Hepatocyte (in vitro differentiated cells): ENCODE measurements around the gene HTR4. TPM values are rescaled to one million over a fixed set of nuclear protein-coding genes. Genes with fewer than 3 reads are reported as not detected.

Experiments used
- DNase-seq: peaks from one replicate; pipeline ENCODE4 v3.0.0-alpha.2; 2016; ENCODE audit warnings: low spot score
- H2AFZ ChIP-seq: fragments of 200-600 bp; sonication (generic); 2 replicates; pipeline ENCODE4 v1.6.0; 2016; ENCODE audit warnings: antibody characterized with exemption, mild to moderate bottlenecking
- H3K27ac ChIP-seq: fragments of 200-600 bp; sonication (generic); 2 replicates; pipeline ENCODE4 v1.5.1; 2016; ENCODE audit warnings: mild to moderate bottlenecking
- H3K27me3 ChIP-seq: fragments of 200-600 bp; sonication (generic); 2 replicates; pipeline ENCODE4 v1.6.1; 2016
- H3K36me3 ChIP-seq: fragments of 200-600 bp; sonication (generic); replicated peaks from 2 replicates; pipeline ENCODE4 v1.5.1; 2016; ENCODE audit warnings: low read depth; ENCODE audit not compliant: insufficient read depth
- H3K4me1 ChIP-seq: fragments of 200-600 bp; sonication (generic); 2 replicates; pipeline ENCODE4 v1.5.1; 2016; ENCODE audit warnings: mild to moderate bottlenecking, moderate library complexity; ENCODE audit not compliant: insufficient read depth
- H3K4me2 ChIP-seq: fragments of 200-600 bp; sonication (generic); 2 replicates; pipeline ENCODE4 v1.6.0; 2016
- H3K4me3 ChIP-seq: fragments of 200-600 bp; sonication (generic); 2 replicates; pipeline ENCODE4 v1.5.1; 2016; ENCODE audit warnings: mild to moderate bottlenecking
- H3K79me2 ChIP-seq: fragments of 200-600 bp; sonication (generic); 2 replicates; pipeline ENCODE4 v1.6.0; 2017; ENCODE audit warnings: mild to moderate bottlenecking
- H3K9me2 ChIP-seq: fragments of 200-600 bp; sonication (generic); replicated peaks from 2 replicates; pipeline ENCODE4 v1.6.0; 2017; ENCODE audit warnings: mild to moderate bottlenecking; ENCODE audit not compliant: insufficient read depth
- H3K9me3 ChIP-seq: fragments of 200-600 bp; sonication (generic); 2 replicates; pipeline ENCODE4 v1.5.1; 2016; ENCODE audit warnings: low read depth, mild to moderate bottlenecking
- H4K20me1 ChIP-seq: fragments of 200-600 bp; sonication (generic); 2 replicates; pipeline ENCODE4 v1.6.0; 2016; ENCODE audit warnings: mild to moderate bottlenecking; ENCODE audit not compliant: insufficient read depth, poor library complexity, severe bottlenecking
- CTCF ChIP-seq: fragments of 200-600 bp; sonication (generic); IDR thresholded peaks from 2 replicates; pipeline ENCODE4 v1.5.1; 2016; ENCODE audit warnings: antibody characterized with exemption, mild to moderate bottlenecking; ENCODE audit not compliant: poor library complexity
- EZH2 ChIP-seq: fragments of 200-600 bp; sonication (generic); IDR thresholded peaks from 2 replicates; pipeline ENCODE4 v1.6.1; 2016; ENCODE audit warnings: antibody characterized with exemption, mild to moderate bottlenecking, borderline replicate concordance
- EZH2phosphoT487 ChIP-seq: fragments of 200-600 bp; sonication (generic); IDR thresholded peaks from one replicate; pipeline ENCODE4 v1.6.1; 2018; ENCODE audit warnings: antibody characterized with exemption, mild to moderate bottlenecking, low read depth, moderate library complexity; ENCODE audit not compliant: unreplicated experiment, severe bottlenecking
- WGBS: methylation state at CpG from one replicate; pipeline ENCODE4 v1.1.6; 2016; ENCODE audit warnings: low lambda C conversion rate; ENCODE audit errors: missing lambda C conversion rate; 5-methylcytosine and 5-hydroxymethylcytosine counted together
- polyA plus RNA-seq: library from polyadenylated mRNA; unstranded; fragments of >200 nt; fragmentation: Nextera tagmentation; extraction: Ambion mirVana; gene quantifications from 2 replicates; pipeline ENCODE4 v1.2.1, GENCODE V29; 2016
- total RNA-seq: library from RNA; depleted of rRNA; stranded (reverse); fragments of >200 nt; gene quantifications from 2 replicates; pipeline ENCODE4 v1.2.3, GENCODE V29; 2014

The HTR4 gene
- total and polyA plus RNA-seq, 2 experiments from 2014 or later = 0.29 to 2.3 TPM

GRCh38 chr5:148632255-148633066, 21.9 kb downstream of the HTR4 start:
- no peaks in the 10 kb centered on the region for H3K9me2 ChIP-seq
- H3K4me3 ChIP-seq = no peak overlapping the region
- no peaks in the 10 kb centered on the region for H3K79me2 ChIP-seq
- WGBS = 33% methylated on average over 8 of the region's 8 CpGs
- no peaks in the 10 kb centered on the region for H4K20me1 ChIP-seq
- H3K4me1 ChIP-seq = peaks cover 7% of the 10 kb centered on the region
- no peak for DNase-seq
- no peak overlapping the region for H3K27ac ChIP-seq
- TF ChIP-seq EZH2 = no peak
- peak overlapping the region; percentile 53 for H3K4me2 ChIP-seq
- H3K9me3 ChIP-seq = no peaks in the 10 kb centered on the region
- H3K36me3 ChIP-seq = no peaks in the 10 kb centered on the region
- no peak overlapping the region for H2AFZ ChIP-seq
- H3K27me3 ChIP-seq = no peaks in the 10 kb centered on the region

GRCh38 chr5:148626986-148627385, 27.3 kb downstream of the HTR4 start:
- Histone ChIP-seq H3K4me2 (no peak overlapping the region), H3K27ac (no peak overlapping the region), H3K27me3 (no peaks in the 10 kb centered on the region), H3K9me2 (no peaks in the 10 kb centered on the region), H3K36me3 (no peaks in the 10 kb centered on the region), H3K4me1 (peaks cover 11% of the 10 kb centered on the region), H2AFZ (no peak overlapping the region), H3K79me2 (no peaks in the 10 kb centered on the region), H3K9me3 (no peaks in the 10 kb centered on the region), H3K4me3 (no peak overlapping the region), H4K20me1 (no peaks in the 10 kb centered on the region)
- TF ChIP-seq CTCF (no peak), EZH2phosphoT487 (no peak), EZH2 (no peak)
- WGBS = 64% methylated on average over 5 of the region's 5 CpGs
- DNase-seq = no peak

GRCh38 chr5:148626081-148626613, 28.2 kb downstream of the HTR4 start:
- DNase-seq = no peak
- Histone ChIP-seq H3K27me3 (no peaks in the 10 kb centered on the region), H3K36me3 (no peaks in the 10 kb centered on the region), H2AFZ (no peak overlapping the region), H3K9me3 (no peaks in the 10 kb centered on the region), H3K79me2 (no peaks in the 10 kb centered on the region), H4K20me1 (no peaks in the 10 kb centered on the region), H3K4me3 (no peak overlapping the region), H3K4me2 (no peak overlapping the region), H3K27ac (peak overlapping the region; percentile 19), H3K9me2 (no peaks in the 10 kb centered on the region), H3K4me1 (peaks cover 11% of the 10 kb centered on the region)
- 90% methylated on average over 3 of the region's 3 CpGs for WGBS
- TF ChIP-seq EZH2phosphoT487 = no peak
- TF ChIP-seq EZH2 = no peak
- no peak for TF ChIP-seq CTCF

- Histone ChIP-seq H3K4me1 (peaks cover 11% of the 10 kb centered on the region), H3K9me3 (no peaks in the 10 kb centered on the region), H3K4me2 (no peak overlapping the region), H3K79me2 (no peaks in the 10 kb centered on the region), H3K27ac (no peak overlapping the region), H3K4me3 (no peak overlapping the region), H3K36me3 (no peaks in the 10 kb centered on the region), H2AFZ (no peak overlapping the region), H3K9me2 (no peaks in the 10 kb centered on the region), H3K27me3 (no peaks in the 10 kb centered on the region), H4K20me1 (no peaks in the 10 kb centered on the region)
- no peak for DNase-seq
- TF ChIP-seq EZH2phosphoT487 (no peak), EZH2 (no peak), CTCF (no peak)
- 93% methylated on average over 2 of the region's 2 CpGs for WGBS
Measured at GRCh38 chr5:148625250-148625649, 29.1 kb downstream of the HTR4 start.
